ENCODE measurements around the gene NARS2.

NARS2 gene

GRCh38 chr11:78469896-78470295 lies 104.8 kb downstream of the NARS2 start:
- Histone ChIP-seq H3K18ac (ENCODE audit: low read length) (no peak overlapping the region), H4K8ac (ENCODE audit: low read depth, low read length) (no peak overlapping the region), H2BK12ac (ENCODE audit: low read length) (no peak overlapping the region), H3K79me2 (ENCODE audit: control insufficient read depth, insufficient read depth, low read length, poor library complexity) (no peaks in the 10 kb centered on the region), H3K4me3 (ENCODE audit: low read depth, low read length) (no peak overlapping the region), H3K79me1 (ENCODE audit: low read length) (no peaks in the 10 kb centered on the region), H3K9me3 (ENCODE audit: insufficient read depth, low read depth, low read length) (no peaks in the 10 kb centered on the region), H3K4ac (ENCODE audit: low read depth, low read length) (no peak overlapping the region), H3K9ac (ENCODE audit: low read length) (no peak overlapping the region), H4K12ac (ENCODE audit: low read depth, low read length) (no peak overlapping the region), H3K4me2 (ENCODE audit: low read length) (no peak overlapping the region), H2BK120ac (ENCODE audit: insufficient read depth, low read length, poor library complexity) (no peak overlapping the region), H3K14ac (ENCODE audit: low read length) (no peak overlapping the region), H3K27ac (ENCODE audit: low read depth, low read length) (no peak overlapping the region), H3K36me3 (ENCODE audit: control insufficient read depth in 1 of 2, insufficient read depth in 2 of 2, low read length in 2 of 2) (peaks cover 4 to 6% of the 10 kb centered on the region in 2 experiments), H2AFZ (ENCODE audit: insufficient read depth, low read length, poor library complexity) (no peak overlapping the region), H3K4me1 (ENCODE audit: control insufficient read depth in 1 of 2, insufficient read depth in 2 of 2, low read length in 2 of 2) (no peaks in the 10 kb centered on the region), H4K91ac (ENCODE audit: low read depth, low read length) (no peak overlapping the region), H2BK5ac (ENCODE audit: low read depth, low read length, poor library complexity) (no peak overlapping the region), H3K23ac (ENCODE audit: low read length) (no peak overlapping the region), H2AK5ac (ENCODE audit: low read length) (no peak overlapping the region), H3K27me3 (ENCODE audit: insufficient read depth, low read length) (no peaks in the 10 kb centered on the region)
- no peak for DNase-seq
- WGBS (ENCODE audit: extremely low coverage, insufficient coverage, insufficient read length), result no CpG with 5 or more reads among the region's 3 CpGs

- no peak overlapping the region for H2BK5ac ChIP-seq (ENCODE audit: low read depth, low read length, poor library complexity)
- H3K4me2 ChIP-seq (ENCODE audit: low read length), result no peak overlapping the region
- peaks cover 0 to 1% of the 10 kb centered on the region in 2 experiments for H3K4me1 ChIP-seq (ENCODE audit: control insufficient read depth in 1 of 2, insufficient read depth in 2 of 2, low read length in 2 of 2)
- no peaks in the 10 kb centered on the region for H3K79me1 ChIP-seq (ENCODE audit: low read length)
- H2AK5ac ChIP-seq (ENCODE audit: low read length), result no peak overlapping the region
- no peak overlapping the region for H3K18ac ChIP-seq (ENCODE audit: low read length)
- no peak overlapping the region for H3K23ac ChIP-seq (ENCODE audit: low read length)
- DNase-seq, result no peak
- H4K12ac ChIP-seq (ENCODE audit: low read depth, low read length), result no peak overlapping the region
- H3K4me3 ChIP-seq (ENCODE audit: low read depth, low read length), result no peak overlapping the region
- H3K79me2 ChIP-seq (ENCODE audit: control insufficient read depth, insufficient read depth, low read length, poor library complexity), result no peaks in the 10 kb centered on the region
- H4K8ac ChIP-seq (ENCODE audit: low read depth, low read length), result no peak overlapping the region
- no peak overlapping the region for H3K9ac ChIP-seq (ENCODE audit: low read length)
- no CpG with 5 or more reads among the region's 4 CpGs for WGBS (ENCODE audit: extremely low coverage, insufficient coverage, insufficient read length)
- H3K27me3 ChIP-seq (ENCODE audit: insufficient read depth, low read length), result no peaks in the 10 kb centered on the region
- no peak overlapping the region for H3K14ac ChIP-seq (ENCODE audit: low read length)
- no peak overlapping the region for H2BK12ac ChIP-seq (ENCODE audit: low read length)
- no peak overlapping the region for H4K91ac ChIP-seq (ENCODE audit: low read depth, low read length)
- no peak overlapping the region for H3K27ac ChIP-seq (ENCODE audit: low read depth, low read length)
- H2BK120ac ChIP-seq (ENCODE audit: insufficient read depth, low read length, poor library complexity), result no peak overlapping the region
- H2AFZ ChIP-seq (ENCODE audit: insufficient read depth, low read length, poor library complexity), result no peak overlapping the region
- peaks cover 5 to 6% of the 10 kb centered on the region in 2 experiments for H3K36me3 ChIP-seq (ENCODE audit: control insufficient read depth in 1 of 2, insufficient read depth in 2 of 2, low read length in 2 of 2)
- H3K9me3 ChIP-seq (ENCODE audit: insufficient read depth, low read depth, low read length), result no peaks in the 10 kb centered on the region
- no peak overlapping the region for H3K4ac ChIP-seq (ENCODE audit: low read depth, low read length)
Measured at GRCh38 chr11:78467931-78468330, 106.7 kb downstream of the NARS2 start.

- Histone ChIP-seq H3K4ac (ENCODE audit: low read depth, low read length) (no peak overlapping the region), H2BK5ac (ENCODE audit: low read depth, low read length, poor library complexity) (no peak overlapping the region), H4K91ac (ENCODE audit: low read depth, low read length) (no peak overlapping the region), H3K4me2 (ENCODE audit: low read length) (no peak overlapping the region), H2AFZ (ENCODE audit: insufficient read depth, low read length, poor library complexity) (no peak overlapping the region), H3K4me3 (ENCODE audit: low read depth, low read length) (no peak overlapping the region), H3K36me3 (ENCODE audit: control insufficient read depth in 1 of 2, insufficient read depth in 2 of 2, low read length in 2 of 2) (peaks cover 6% of the 10 kb centered on the region in 2 experiments), H4K12ac (ENCODE audit: low read depth, low read length) (no peak overlapping the region), H3K79me2 (ENCODE audit: control insufficient read depth, insufficient read depth, low read length, poor library complexity) (no peaks in the 10 kb centered on the region), H3K4me1 (ENCODE audit: control insufficient read depth in 1 of 2, insufficient read depth in 2 of 2, low read length in 2 of 2) (peaks cover 0 to 1% of the 10 kb centered on the region in 2 experiments), H3K14ac (ENCODE audit: low read length) (no peak overlapping the region), H2BK12ac (ENCODE audit: low read length) (no peak overlapping the region), H3K9ac (ENCODE audit: low read length) (no peak overlapping the region), H3K9me3 (ENCODE audit: insufficient read depth, low read depth, low read length) (no peaks in the 10 kb centered on the region), H3K23ac (ENCODE audit: low read length) (no peak overlapping the region), H2BK120ac (ENCODE audit: insufficient read depth, low read length, poor library complexity) (no peak overlapping the region), H3K27ac (ENCODE audit: low read depth, low read length) (no peak overlapping the region), H2AK5ac (ENCODE audit: low read length) (no peak overlapping the region), H4K8ac (ENCODE audit: low read depth, low read length) (no peak overlapping the region), H3K27me3 (ENCODE audit: insufficient read depth, low read length) (no peaks in the 10 kb centered on the region), H3K18ac (ENCODE audit: low read length) (no peak overlapping the region), H3K79me1 (ENCODE audit: low read length) (no peaks in the 10 kb centered on the region)
- DNase-seq, result no peak
- WGBS (ENCODE audit: extremely low coverage, insufficient coverage, insufficient read length), result no CpG with 5 or more reads among the region's 2 CpGs
Measured at GRCh38 chr11:78467370-78467769, 107.3 kb downstream of the NARS2 start.

- no peak overlapping the region for H3K27ac ChIP-seq (ENCODE audit: low read depth, low read length)
- no peak for DNase-seq
- H2AK5ac ChIP-seq (ENCODE audit: low read length), result no peak overlapping the region
- no peak overlapping the region for H3K9ac ChIP-seq (ENCODE audit: low read length)
- H3K4me1 ChIP-seq (ENCODE audit: control insufficient read depth in 1 of 2, insufficient read depth in 2 of 2, low read length in 2 of 2), result peaks cover 0 to 1% of the 10 kb centered on the region in 2 experiments
- no peak overlapping the region for H2BK120ac ChIP-seq (ENCODE audit: insufficient read depth, low read length, poor library complexity)
- no peak overlapping the region for H4K12ac ChIP-seq (ENCODE audit: low read depth, low read length)
- no peak overlapping the region for H3K4ac ChIP-seq (ENCODE audit: low read depth, low read length)
- H3K18ac ChIP-seq (ENCODE audit: low read length), result no peak overlapping the region
- H4K8ac ChIP-seq (ENCODE audit: low read depth, low read length), result no peak overlapping the region
- no peak overlapping the region for H3K23ac ChIP-seq (ENCODE audit: low read length)
- H2BK5ac ChIP-seq (ENCODE audit: low read depth, low read length, poor library complexity), result no peak overlapping the region
- no peaks in the 10 kb centered on the region for H3K79me2 ChIP-seq (ENCODE audit: control insufficient read depth, insufficient read depth, low read length, poor library complexity)
- H2BK12ac ChIP-seq (ENCODE audit: low read length), result no peak overlapping the region
- H3K9me3 ChIP-seq (ENCODE audit: insufficient read depth, low read depth, low read length), result no peaks in the 10 kb centered on the region
- H3K4me2 ChIP-seq (ENCODE audit: low read length), result no peak overlapping the region
- peaks cover 6% of the 10 kb centered on the region in 2 experiments for H3K36me3 ChIP-seq (ENCODE audit: control insufficient read depth in 1 of 2, insufficient read depth in 2 of 2, low read length in 2 of 2)
- H3K4me3 ChIP-seq (ENCODE audit: low read depth, low read length), result no peak overlapping the region
- no peaks in the 10 kb centered on the region for H3K27me3 ChIP-seq (ENCODE audit: insufficient read depth, low read length)
- H2AFZ ChIP-seq (ENCODE audit: insufficient read depth, low read length, poor library complexity), result no peak overlapping the region
- WGBS (ENCODE audit: extremely low coverage, insufficient coverage, insufficient read length), result no CpG with 5 or more reads among the region's 19 CpGs
- no peaks in the 10 kb centered on the region for H3K79me1 ChIP-seq (ENCODE audit: low read length)
- no peak overlapping the region for H4K91ac ChIP-seq (ENCODE audit: low read depth, low read length)
- H3K14ac ChIP-seq (ENCODE audit: low read length), result no peak overlapping the region
Measured at GRCh38 chr11:78465169-78465942, 109.3 kb downstream of the NARS2 start.

All from trophoblast cell (in vitro differentiated cells and primary cell).